Measurements from ENCODE around the gene TET3.

Gene TET3

GRCh38 chr2:73993376-73993775, 8.7 kb downstream of the TET3 start:
- no peak for DNase-seq (ENCODE audit: low read depth, low spot score)
- H3K4me3 ChIP-seq (ENCODE audit: low read depth, low read length) = no peak overlapping the region
- in situ Hi-C loops (cut with HindIII; ENCODE audit: low sequenced_read_pairs) = no loop called here
- TF ChIP-seq CTCF (IDR thresholded peaks at IDR 0.05; ENCODE audit: low read depth, low read length) = no peak

GRCh38 chr2:73993778-73994177, 9.1 kb downstream of the TET3 start:
- TF ChIP-seq CTCF (IDR thresholded peaks at IDR 0.05; ENCODE audit: low read depth, low read length) = no peak
- no peak for DNase-seq (ENCODE audit: low read depth, low spot score)
- no peak overlapping the region for H3K4me3 ChIP-seq (ENCODE audit: low read depth, low read length)
- in situ Hi-C loops (cut with HindIII; ENCODE audit: low sequenced_read_pairs) = no loop called here

GRCh38 chr2:73994178-73994831, 9.6 kb downstream of the TET3 start:
- no peak for DNase-seq (ENCODE audit: low read depth, low spot score)
- no peak overlapping the region for H3K4me3 ChIP-seq (ENCODE audit: low read depth, low read length)
- TF ChIP-seq CTCF (IDR thresholded peaks at IDR 0.05; ENCODE audit: low read depth, low read length) = no peak
- in situ Hi-C loops (cut with HindIII; ENCODE audit: low sequenced_read_pairs) = no loop called here

- no peak overlapping the region for H3K4me3 ChIP-seq (ENCODE audit: low read depth, low read length)
- TF ChIP-seq CTCF (IDR thresholded peaks at IDR 0.05; ENCODE audit: low read depth, low read length) = no peak
- no peak for DNase-seq (ENCODE audit: low read depth, low spot score)
- in situ Hi-C loops (cut with HindIII; ENCODE audit: low sequenced_read_pairs) = no loop called here
Measured at GRCh38 chr2:73995810-73996209, 11.1 kb downstream of the TET3 start.

GRCh38 chr2:73997813-73998212, 13.1 kb downstream of the TET3 start:
- in situ Hi-C loops (cut with HindIII; ENCODE audit: low sequenced_read_pairs) = no loop called here
- H3K4me3 ChIP-seq (ENCODE audit: low read depth, low read length) = no peak overlapping the region
- DNase-seq (ENCODE audit: low read depth, low spot score) = no peak
- TF ChIP-seq CTCF (IDR thresholded peaks at IDR 0.05; ENCODE audit: low read depth, low read length) = no peak

GRCh38 chr2:73998451-73998850, 13.7 kb downstream of the TET3 start:
- in situ Hi-C loops (cut with HindIII; ENCODE audit: low sequenced_read_pairs) = no loop called here
- TF ChIP-seq CTCF (IDR thresholded peaks at IDR 0.05; ENCODE audit: low read depth, low read length) = no peak
- DNase-seq (ENCODE audit: low read depth, low spot score) = no peak
- no peak overlapping the region for H3K4me3 ChIP-seq (ENCODE audit: low read depth, low read length)

Measured in astrocyte of the spinal cord (primary cell).